BLaER1 treated with 17β-estradiol and CSF1 and Interleukin-3, amounts not matched to agents 10 nM and 100 nM (cell line): ENCODE data around the gene CNOT10.
"Not testable (repeated sequence)": the region's sequence is repeated elsewhere in the genome, so short reads cannot be mapped to it uniquely, and the experiment has no call there.

ENCODE experiments used
- H3K27ac ChIP-seq, 11 experiments: shearing (Covaris generic); formaldehyde crosslinking; 2 replicates each; pipeline ENCODE4 v1.8.1; 2022
- H3K27me3 ChIP-seq, 11 experiments: shearing (Covaris generic); formaldehyde crosslinking; 2 replicates each; pipeline ENCODE4 v1.8.1; 2022
- H3K36me3 ChIP-seq, 11 experiments: shearing (Covaris generic); formaldehyde crosslinking; 2 replicates each; pipeline ENCODE4 v1.8.1; 2022
- H3K4me1 ChIP-seq, 10 experiments: shearing (Covaris generic); formaldehyde crosslinking; 2 replicates each; pipeline ENCODE4 v1.8.1; 2022
- H3K4me2 ChIP-seq, 11 experiments: shearing (Covaris generic); formaldehyde crosslinking; 2 replicates each; pipeline ENCODE4 v1.8.1; 2022
- H3K4me3 ChIP-seq, 10 experiments: shearing (Covaris generic); formaldehyde crosslinking; 2 replicates each; pipeline ENCODE4 v1.8.1; 2022
- H3K9ac ChIP-seq, 11 experiments: shearing (Covaris generic); formaldehyde crosslinking; 2 replicates each; pipeline ENCODE4 v1.8.1; 2022
- H3K9me3 ChIP-seq, 11 experiments: shearing (Covaris generic); formaldehyde crosslinking; replicated peaks in 1 of 11; 2 replicates each; pipeline ENCODE4 v1.8.1; 2022
- H4K20me1 ChIP-seq, 11 experiments: shearing (Covaris generic); formaldehyde crosslinking; 2 replicates each; pipeline ENCODE4 v1.8.1; 2022
- Cebpa-rat ChIP-seq, 11 experiments: shearing (Covaris generic); IDR thresholded peaks; 2 replicates each; pipeline ENCODE4 v1.8.1; 2022

The CNOT10 gene

GRCh38 chr3:32655167-32655566, 29.8 kb upstream of the CNOT10 start:
- Histone ChIP-seq H3K36me3 (no peaks in the 10 kb centered on the region), H3K27me3 (no peaks in the 10 kb centered on the region), H3K27ac (no peak overlapping the region), H3K4me1 (no peaks in the 10 kb centered on the region), H3K9me3 (peaks cover 4 to 29% (median 23%) of the 10 kb centered on the region in 11 experiments; a peak in 20 of 22 replicates), H4K20me1 (no peaks in the 10 kb centered on the region), H3K9ac (no peak overlapping the region), H3K4me2 (no peak overlapping the region), H3K4me3 (no peak overlapping the region)
- TF ChIP-seq Cebpa-rat (IDR thresholded peaks at IDR 0.05): no peak

DNA sequence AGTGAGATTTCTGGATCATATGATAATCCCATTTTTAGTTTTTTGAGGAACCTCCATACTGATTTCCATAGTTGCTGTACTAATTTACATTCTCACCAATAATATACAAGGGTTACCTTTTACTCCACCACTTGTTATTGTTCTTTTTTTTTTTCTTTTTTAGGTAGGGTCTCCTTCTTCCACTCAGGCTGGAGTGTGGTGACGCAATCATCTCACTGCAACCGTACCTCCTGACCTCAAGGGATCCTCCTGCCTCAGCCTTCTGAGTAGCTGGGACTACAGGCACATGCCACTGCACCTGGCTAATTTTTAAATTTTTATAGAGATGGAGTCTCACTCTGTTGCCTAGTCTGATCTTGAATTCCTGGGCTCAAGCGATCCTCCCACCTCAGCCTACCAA, 24.4 kb upstream of the CNOT10 start:
- no peaks in the 10 kb centered on the region for H3K4me1 ChIP-seq
- H3K36me3 ChIP-seq: no peaks in the 10 kb centered on the region
- H3K27me3 ChIP-seq: no peaks in the 10 kb centered on the region
- H3K9me3 ChIP-seq: peaks cover 0 to 12% (median 9%) of the 10 kb centered on the region in 11 experiments; a peak in 10 of 22 replicates
- TF ChIP-seq Cebpa-rat (IDR thresholded peaks at IDR 0.05): 0 out of 22 replicates have a peak, but pooled peaks of 2 of the 11 experiments have one; percentile 5 to 23
- H4K20me1 ChIP-seq: no peaks in the 10 kb centered on the region
- H3K27ac ChIP-seq: no peak overlapping the region
- no peak overlapping the region for H3K4me2 ChIP-seq
- no peak overlapping the region for H3K4me3 ChIP-seq
- no peak overlapping the region for H3K9ac ChIP-seq

- H3K36me3 ChIP-seq: no peaks in the 10 kb centered on the region
- peaks cover 0 to 12% (median 9%) of the 10 kb centered on the region in 11 experiments; a peak in 10 of 22 replicates for H3K9me3 ChIP-seq
- H3K9ac ChIP-seq: no peak overlapping the region
- H3K4me2 ChIP-seq: no peak overlapping the region
- no peaks in the 10 kb centered on the region for H4K20me1 ChIP-seq
- no peak for TF ChIP-seq Cebpa-rat (IDR thresholded peaks at IDR 0.05)
- no peaks in the 10 kb centered on the region for H3K27me3 ChIP-seq
- no peaks in the 10 kb centered on the region for H3K4me1 ChIP-seq
- H3K4me3 ChIP-seq: no peak overlapping the region
- no peak overlapping the region for H3K27ac ChIP-seq
These were observed 22.3 kb upstream of the CNOT10 start for GRCh38 chr3:32662647-32663046.

GRCh38 chr3:32664630-32665075, 20.3 kb upstream of the CNOT10 start:
- peaks cover 5 to 17% (median 13%) of the 10 kb centered on the region in 11 experiments; a peak in 16 of 22 replicates for H3K9me3 ChIP-seq
- not testable (repeated sequence) for H3K4me3 ChIP-seq, H3K27me3 ChIP-seq, H3K36me3 ChIP-seq, H4K20me1 ChIP-seq, H3K4me1 ChIP-seq, H3K9ac ChIP-seq, H3K4me2 ChIP-seq, H3K27ac ChIP-seq
- TF ChIP-seq Cebpa-rat (IDR thresholded peaks at IDR 0.05): peak in 9 of 11 experiments; percentile 21 to 72 (median 47); a peak in 10 of 22 replicates

DNA sequence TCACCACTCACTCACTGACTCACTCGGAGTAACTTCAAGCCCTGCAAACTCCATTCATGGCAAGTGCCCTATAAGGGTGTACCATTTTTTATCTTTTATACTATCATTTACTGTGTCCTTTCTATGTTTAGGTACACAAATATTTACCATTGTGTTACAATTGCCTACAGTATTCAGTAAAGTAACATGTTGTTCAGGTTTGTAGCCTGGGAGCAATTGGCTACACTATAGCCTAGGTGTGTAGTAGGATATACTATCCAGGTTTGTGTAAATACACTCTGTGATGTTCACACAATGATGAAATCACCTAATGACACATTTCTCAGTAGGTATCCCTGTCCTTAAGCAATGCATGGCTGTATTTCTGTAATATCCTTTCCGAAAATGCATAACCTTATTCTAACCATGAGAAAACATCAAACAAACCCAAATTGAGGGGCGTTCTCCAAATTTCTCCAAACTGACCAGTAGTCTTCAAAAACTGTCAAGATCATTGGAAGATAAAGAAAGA, 17.9 kb upstream of the CNOT10 start:
- no peaks in the 10 kb centered on the region for H3K27me3 ChIP-seq
- H3K4me1 ChIP-seq: no peaks in the 10 kb centered on the region
- H3K9me3 ChIP-seq: peaks cover 11 to 28% (median 21%) of the 10 kb centered on the region in 11 experiments; a peak in 18 of 22 replicates
- no peaks in the 10 kb centered on the region for H4K20me1 ChIP-seq
- TF ChIP-seq Cebpa-rat (IDR thresholded peaks at IDR 0.05): no peak
- no peak overlapping the region for H3K27ac ChIP-seq
- no peak overlapping the region for H3K9ac ChIP-seq
- H3K4me3 ChIP-seq: no peak overlapping the region
- H3K4me2 ChIP-seq: no peak overlapping the region
- no peaks in the 10 kb centered on the region for H3K36me3 ChIP-seq

DNA sequence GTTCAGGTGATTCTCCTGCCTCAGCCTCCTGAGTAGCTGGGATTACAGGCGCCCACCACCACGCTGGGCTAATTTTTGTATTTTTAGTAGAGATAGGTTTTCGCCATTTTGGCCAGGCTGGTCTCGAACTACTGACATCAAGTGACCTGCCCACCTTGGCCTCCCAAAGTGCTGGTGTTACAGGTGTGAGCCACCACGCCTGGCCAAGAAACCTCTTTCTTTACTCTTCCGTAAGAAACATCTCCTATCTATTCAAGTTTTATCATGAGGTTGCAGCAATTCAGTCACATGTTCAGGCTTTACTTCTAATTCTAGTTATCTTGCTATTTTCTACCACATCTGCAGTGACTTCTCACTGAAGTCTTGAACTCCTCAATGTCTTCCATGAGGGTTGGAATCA, 15.8 kb upstream of the CNOT10 start:
- not testable (repeated sequence) for H3K27me3 ChIP-seq, H3K27ac ChIP-seq, H3K4me3 ChIP-seq, H3K9ac ChIP-seq, H4K20me1 ChIP-seq, H3K4me2 ChIP-seq, H3K4me1 ChIP-seq, H3K36me3 ChIP-seq
- peaks cover 10 to 28% (median 22%) of the 10 kb centered on the region in 11 experiments; a peak in 19 of 22 replicates for H3K9me3 ChIP-seq

GRCh38 chr3:32673730-32674129, 11.3 kb upstream of the CNOT10 start:
- not testable (repeated sequence) for H3K36me3 ChIP-seq, H3K27me3 ChIP-seq, H3K9ac ChIP-seq, H3K4me3 ChIP-seq, H3K27ac ChIP-seq, H3K4me2 ChIP-seq, H4K20me1 ChIP-seq, H3K4me1 ChIP-seq
- H3K9me3 ChIP-seq: peaks cover 10 to 31% (median 22%) of the 10 kb centered on the region in 11 experiments; a peak in 19 of 22 replicates

GRCh38 chr3:32675164-32675563, 9.8 kb upstream of the CNOT10 start:
- H3K4me2 ChIP-seq: no peak overlapping the region
- H3K27me3 ChIP-seq: no peaks in the 10 kb centered on the region
- H3K27ac ChIP-seq: no peak overlapping the region
- peaks cover 0 to 21% (median 12%) of the 10 kb centered on the region in 11 experiments; a peak in 16 of 22 replicates for H3K9me3 ChIP-seq
- no peaks in the 10 kb centered on the region for H3K4me1 ChIP-seq
- TF ChIP-seq Cebpa-rat (IDR thresholded peaks at IDR 0.05): no peak
- H3K4me3 ChIP-seq: no peak overlapping the region
- H3K36me3 ChIP-seq: no peaks in the 10 kb centered on the region
- H3K9ac ChIP-seq: no peak overlapping the region
- H4K20me1 ChIP-seq: no peaks in the 10 kb centered on the region

DNA sequence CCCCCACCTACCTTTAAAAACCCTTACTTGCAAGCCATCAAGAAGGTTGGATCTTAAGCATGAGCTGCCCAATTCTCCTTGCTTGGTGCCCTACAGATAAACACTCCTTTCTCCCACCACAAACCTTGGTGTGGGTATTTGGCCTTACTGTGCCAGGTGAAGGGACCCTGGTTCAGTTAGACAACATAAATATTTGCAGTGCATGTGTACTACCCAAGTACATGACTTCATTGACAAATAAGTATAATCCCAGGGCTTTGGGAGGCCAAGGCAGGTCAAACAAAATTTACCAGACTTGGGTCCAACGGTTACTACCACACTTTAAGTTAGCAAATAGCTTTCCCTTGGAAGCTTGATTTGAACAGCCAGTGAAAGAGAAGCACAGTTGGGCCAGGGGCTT, 9.3 kb upstream of the CNOT10 start:
- Histone ChIP-seq H3K4me3 (no peak overlapping the region), H3K27ac (no peak overlapping the region), H3K9ac (no peak overlapping the region)

DNA sequence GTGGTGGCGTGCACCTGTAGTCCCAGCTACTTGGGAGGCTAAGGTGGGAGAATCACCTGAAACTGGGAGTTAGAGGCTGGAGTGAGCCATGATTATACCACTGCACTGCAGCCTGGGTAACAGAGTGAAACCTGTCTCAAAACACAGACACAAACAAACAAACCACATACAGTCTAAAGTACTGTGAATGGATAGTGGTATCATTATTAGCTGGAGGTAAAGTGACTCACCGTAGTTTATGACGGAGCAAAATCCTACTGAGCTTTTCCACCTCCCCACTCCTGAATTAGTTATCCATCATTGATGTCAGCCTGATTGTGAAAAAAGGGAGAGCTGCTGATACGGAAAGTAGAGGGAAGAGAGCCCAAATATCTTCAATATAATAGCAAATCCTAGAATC, 3.2 kb upstream of the CNOT10 start:
- no peak overlapping the region for H3K9ac ChIP-seq
- peaks cover 0 to 7% (median 0%) of the 10 kb centered on the region in 11 experiments; a peak in 4 of 22 replicates for H4K20me1 ChIP-seq
- TF ChIP-seq Cebpa-rat (IDR thresholded peaks at IDR 0.05): no peak
- H3K4me3 ChIP-seq: no peak overlapping the region
- peaks cover 18 to 20% (median 19%) of the 10 kb centered on the region in 10 experiments for H3K4me1 ChIP-seq
- H3K27me3 ChIP-seq: no peaks in the 10 kb centered on the region
- H3K9me3 ChIP-seq: no peaks in the 10 kb centered on the region
- H3K36me3 ChIP-seq: no peaks in the 10 kb centered on the region
- no peak overlapping the region for H3K4me2 ChIP-seq
- no peak overlapping the region for H3K27ac ChIP-seq

More for the DNA sequence above, 9.3 kb upstream of the CNOT10 start:
- Histone ChIP-seq H3K4me1 (no peaks in the 10 kb centered on the region), H3K36me3 (no peaks in the 10 kb centered on the region), H3K27me3 (no peaks in the 10 kb centered on the region), H4K20me1 (no peaks in the 10 kb centered on the region), H3K9me3 (peaks cover 0 to 16% (median 11%) of the 10 kb centered on the region in 11 experiments; a peak in 13 of 22 replicates), H3K4me2 (no peak overlapping the region)
- TF ChIP-seq Cebpa-rat (IDR thresholded peaks at IDR 0.05): no peak
